ENCODE data around the gene NAP1L1. TPM values are rescaled to one million over a fixed set of nuclear protein-coding genes. Genes with fewer than 3 reads are reported as not detected.
A peak's percentile ranks its signal among the peaks of the same experiment; 100 is the strongest.

The NAP1L1 gene
- total RNA-seq, 1 donor from 2014 or later: 744 TPM

GRCh38 chr12:76080017-76080728 is 4.3 kb downstream of the NAP1L1 start:
- Mint-ChIP-seq H3K36me3 (ENCODE audit: low read depth) (peaks cover 70% of the 10 kb centered on the region), H3K27me3 (ENCODE audit: low read depth) (no peaks in the 10 kb centered on the region), H3K4me3 (ENCODE audit: low read depth) (no peak overlapping the region), H3K27ac (no peak overlapping the region), H3K9me3 (peaks cover 11% of the 10 kb centered on the region), H3K4me1 (ENCODE audit: low read depth) (peaks cover 49% of the 10 kb centered on the region)
- intact Hi-C loops (cut with micrococcal nuclease): loop anchor here (1.0 to 5.0 kb wide), 4 partner anchors 377 to 1543 kb away; partner anchors contain the start of genes ATXN7L3B, GLIPR1L1 and ZDHHC17
- no peak for DNase-seq (ENCODE audit: low spot score)

GRCh38 chr12:76078748-76079147 is 5.7 kb downstream of the NAP1L1 start:
- DNase-seq (ENCODE audit: low spot score): no peak
- no peaks in the 10 kb centered on the region for H3K27me3 Mint-ChIP-seq (ENCODE audit: low read depth)

GRCh38 chr12:76075448-76075847 is 9.0 kb downstream of the NAP1L1 start:
- Mint-ChIP-seq H3K27ac (no peak overlapping the region), H3K4me1 (ENCODE audit: low read depth) (peaks cover 48% of the 10 kb centered on the region), H3K36me3 (ENCODE audit: low read depth) (peaks cover 81% of the 10 kb centered on the region), H3K4me3 (ENCODE audit: low read depth) (no peak overlapping the region), H3K9me3 (peaks cover 11% of the 10 kb centered on the region), H3K27me3 (ENCODE audit: low read depth) (no peaks in the 10 kb centered on the region)
- intact Hi-C loops (cut with micrococcal nuclease): no loop called here
- DNase-seq (ENCODE audit: low spot score): no peak

More at GRCh38 chr12:76078748-76079147, 5.7 kb downstream of the NAP1L1 start:
- no peak overlapping the region for H3K27ac Mint-ChIP-seq
- no peak overlapping the region for H3K4me3 Mint-ChIP-seq (ENCODE audit: low read depth)
- intact Hi-C loops (cut with micrococcal nuclease): loop anchor here (2.0 kb wide), 1 partner anchor 14 kb away; no protein-coding TSS in a partner anchor
- H3K36me3 Mint-ChIP-seq (ENCODE audit: low read depth): peaks cover 82% of the 10 kb centered on the region
- H3K9me3 Mint-ChIP-seq: peaks cover 11% of the 10 kb centered on the region
- peaks cover 55% of the 10 kb centered on the region for H3K4me1 Mint-ChIP-seq (ENCODE audit: low read depth)

- DNase-seq (ENCODE audit: low spot score): no peak
- H3K27me3 Mint-ChIP-seq (ENCODE audit: low read depth): no peaks in the 10 kb centered on the region
- intact Hi-C loops (cut with micrococcal nuclease): no loop called here
- peaks cover 46% of the 10 kb centered on the region for H3K4me1 Mint-ChIP-seq (ENCODE audit: low read depth)
- H3K36me3 Mint-ChIP-seq (ENCODE audit: low read depth): peaks cover 81% of the 10 kb centered on the region
- H3K9me3 Mint-ChIP-seq: peaks cover 11% of the 10 kb centered on the region
- H3K4me3 Mint-ChIP-seq (ENCODE audit: low read depth): no peak overlapping the region
- H3K27ac Mint-ChIP-seq: no peak overlapping the region
Observed at GRCh38 chr12:76074701-76075336, 9.7 kb downstream of the NAP1L1 start.

GRCh38 chr12:76073561-76073960 is 10.9 kb downstream of the NAP1L1 start:
- Mint-ChIP-seq H3K4me1 (ENCODE audit: low read depth) (peaks cover 47% of the 10 kb centered on the region), H3K9me3 (peaks cover 4% of the 10 kb centered on the region), H3K36me3 (ENCODE audit: low read depth) (peaks cover 81% of the 10 kb centered on the region), H3K27me3 (ENCODE audit: low read depth) (no peaks in the 10 kb centered on the region), H3K4me3 (ENCODE audit: low read depth) (no peak overlapping the region), H3K27ac (no peak overlapping the region)
- DNase-seq (ENCODE audit: low spot score): no peak
- intact Hi-C loops (cut with micrococcal nuclease): no loop called here

GRCh38 chr12:76072568-76072967 is 11.9 kb downstream of the NAP1L1 start:
- peaks cover 84% of the 10 kb centered on the region for H3K36me3 Mint-ChIP-seq (ENCODE audit: low read depth)
- no peak overlapping the region for H3K4me3 Mint-ChIP-seq (ENCODE audit: low read depth)
- H3K9me3 Mint-ChIP-seq: peaks cover under 1% of the 10 kb centered on the region
- H3K27me3 Mint-ChIP-seq (ENCODE audit: low read depth): no peaks in the 10 kb centered on the region
- DNase-seq (ENCODE audit: low spot score): no peak
- no peak overlapping the region for H3K27ac Mint-ChIP-seq
- H3K4me1 Mint-ChIP-seq (ENCODE audit: low read depth): peaks cover 49% of the 10 kb centered on the region
- intact Hi-C loops (cut with micrococcal nuclease): no loop called here

GRCh38 chr12:76069339-76069738 is 15.1 kb downstream of the NAP1L1 start:
- peak overlapping the region; percentile 62 for H3K27ac Mint-ChIP-seq
- intact Hi-C loops (cut with micrococcal nuclease): no loop called here
- H3K27me3 Mint-ChIP-seq (ENCODE audit: low read depth): no peaks in the 10 kb centered on the region
- no peak for DNase-seq (ENCODE audit: low spot score)
- peaks cover 93% of the 10 kb centered on the region for H3K36me3 Mint-ChIP-seq (ENCODE audit: low read depth)
- peaks cover 27% of the 10 kb centered on the region for H3K9me3 Mint-ChIP-seq
- H3K4me1 Mint-ChIP-seq (ENCODE audit: low read depth): peaks cover 37% of the 10 kb centered on the region
- no peak overlapping the region for H3K4me3 Mint-ChIP-seq (ENCODE audit: low read depth)

- Mint-ChIP-seq H3K27ac (no peak overlapping the region), H3K4me1 (ENCODE audit: low read depth) (peaks cover 33% of the 10 kb centered on the region), H3K4me3 (ENCODE audit: low read depth) (no peak overlapping the region), H3K36me3 (ENCODE audit: low read depth) (peaks cover 96% of the 10 kb centered on the region), H3K27me3 (ENCODE audit: low read depth) (no peaks in the 10 kb centered on the region), H3K9me3 (peaks cover 31% of the 10 kb centered on the region)
- intact Hi-C loops (cut with micrococcal nuclease): loop anchor here (1.0 to 2.0 kb wide), 2 partner anchors 13 to 393 kb away; no protein-coding TSS in a partner anchor
- no peak for DNase-seq (ENCODE audit: low spot score)
Observed at GRCh38 chr12:76065917-76066316, 18.6 kb downstream of the NAP1L1 start.

GRCh38 chr12:76064904-76065303 is 19.6 kb downstream of the NAP1L1 start:
- Mint-ChIP-seq H3K4me1 (ENCODE audit: low read depth) (peaks cover 35% of the 10 kb centered on the region), H3K27me3 (ENCODE audit: low read depth) (no peaks in the 10 kb centered on the region), H3K36me3 (ENCODE audit: low read depth) (peaks cover 100% of the 10 kb centered on the region), H3K27ac (no peak overlapping the region), H3K4me3 (ENCODE audit: low read depth) (no peak overlapping the region), H3K9me3 (peaks cover 31% of the 10 kb centered on the region)
- intact Hi-C loops (cut with micrococcal nuclease): loop anchor here (1.0 to 5.0 kb wide), 3 partner anchors 14 to 394 kb away; partner anchors contain the start of gene BBS10
- DNase-seq (ENCODE audit: low spot score): no peak

- Mint-ChIP-seq H3K27me3 (ENCODE audit: low read depth) (no peaks in the 10 kb centered on the region), H3K4me3 (ENCODE audit: low read depth) (no peak overlapping the region), H3K9me3 (peaks cover 12% of the 10 kb centered on the region), H3K27ac (peak overlapping the region; percentile 59), H3K36me3 (ENCODE audit: low read depth) (peaks cover 95% of the 10 kb centered on the region), H3K4me1 (ENCODE audit: low read depth) (peaks cover 21% of the 10 kb centered on the region)
- no peak for DNase-seq (ENCODE audit: low spot score)
- intact Hi-C loops (cut with micrococcal nuclease): loop anchor here (5.0 kb wide), 1 partner anchor 287 kb away; the partner anchor contains the start of gene BBS10
Observed at GRCh38 chr12:76060111-76060510, 24.4 kb downstream of the NAP1L1 start.

- DNase-seq (ENCODE audit: low spot score): no peak
- H3K36me3 Mint-ChIP-seq (ENCODE audit: low read depth): peaks cover 95% of the 10 kb centered on the region
- no peaks in the 10 kb centered on the region for H3K9me3 Mint-ChIP-seq
- H3K27ac Mint-ChIP-seq: no peak overlapping the region
- intact Hi-C loops (cut with micrococcal nuclease): no loop called here
- H3K27me3 Mint-ChIP-seq (ENCODE audit: low read depth): no peaks in the 10 kb centered on the region
- peaks cover 13% of the 10 kb centered on the region for H3K4me1 Mint-ChIP-seq (ENCODE audit: low read depth)
- H3K4me3 Mint-ChIP-seq (ENCODE audit: low read depth): no peak overlapping the region
Observed at GRCh38 chr12:76057326-76057725, 27.2 kb downstream of the NAP1L1 start.

- DNase-seq (ENCODE audit: low spot score): no peak
- peaks cover 90% of the 10 kb centered on the region for H3K36me3 Mint-ChIP-seq (ENCODE audit: low read depth)
- no peaks in the 10 kb centered on the region for H3K27me3 Mint-ChIP-seq (ENCODE audit: low read depth)
- no peak overlapping the region for H3K27ac Mint-ChIP-seq
- peaks cover 6% of the 10 kb centered on the region for H3K4me1 Mint-ChIP-seq (ENCODE audit: low read depth)
- H3K4me3 Mint-ChIP-seq (ENCODE audit: low read depth): no peak overlapping the region
- intact Hi-C loops (cut with micrococcal nuclease): no loop called here
- H3K9me3 Mint-ChIP-seq: no peaks in the 10 kb centered on the region
Observed at GRCh38 chr12:76055393-76055792, 29.1 kb downstream of the NAP1L1 start.

Data from activated T-helper 2 cell treated with anti-CD3 and anti-CD28 coated beads, Interferon-gamma antibody, Interleukin-2, Interleukin-4, amounts not matched to agents 10 μg/mL and 5 μg/mL and 100 μg/mL, durations not matched to agents 14 hours and 24 hours and 36 hours (primary cell).